ENCODE data around the gene ARAP3.
"Not testable (repeated sequence)": the region's sequence is repeated elsewhere in the genome, so short reads cannot be mapped to it uniquely, and the experiment has no call there.

Gene ARAP3

GRCh38 chr5:141681695-141682641, at the start of gene ARAP3:
TSS of gene ARAP3 (minus strand) at chr5:141682230. CDS start at chr5:141680486, 1,744 bp downstream.
- DNase-seq: peak in 1 of 2 experiments; percentile 25

- DNase-seq: no peak
Observed at GRCh38 chr5:141729387-141730006, 47.5 kb upstream of the ARAP3 start.

- DNase-seq: no peak
Observed at GRCh38 chr5:141725891-141726290, 43.9 kb upstream of the ARAP3 start.

GRCh38 chr5:141725174-141725573, 43.1 kb upstream of the ARAP3 start:
- not testable (repeated sequence) for DNase-seq

- DNase-seq: no peak
Observed at GRCh38 chr5:141722266-141722665, 40.2 kb upstream of the ARAP3 start.

- DNase-seq: no peak
Observed at GRCh38 chr5:141717043-141717442, 35.0 kb upstream of the ARAP3 start.

GRCh38 chr5:141716468-141716867, 34.4 kb upstream of the ARAP3 start:
- DNase-seq: no peak

- DNase-seq: no peak
Observed at GRCh38 chr5:141716009-141716408, 34.0 kb upstream of the ARAP3 start.

GRCh38 chr5:141715346-141715905, 33.4 kb upstream of the ARAP3 start:
- no peak for DNase-seq

GRCh38 chr5:141714542-141715310, 32.7 kb upstream of the ARAP3 start:
- DNase-seq: no peak

GRCh38 chr5:141713616-141714309, 31.7 kb upstream of the ARAP3 start:
- no peak for DNase-seq

- DNase-seq: no peak
Observed at GRCh38 chr5:141711687-141712086, 29.7 kb upstream of the ARAP3 start.

GRCh38 chr5:141709699-141710267, 27.8 kb upstream of the ARAP3 start:
- no peak for DNase-seq

GRCh38 chr5:141708016-141708415, 26.0 kb upstream of the ARAP3 start:
- no peak for DNase-seq

GRCh38 chr5:141707510-141707909, 25.5 kb upstream of the ARAP3 start:
- no peak for DNase-seq

- DNase-seq: no peak
Observed at GRCh38 chr5:141706121-141706520, 24.1 kb upstream of the ARAP3 start.

- no peak for DNase-seq
Observed at GRCh38 chr5:141705469-141705868, 23.4 kb upstream of the ARAP3 start.

- no peak for DNase-seq
Observed at GRCh38 chr5:141704782-141705297, 22.8 kb upstream of the ARAP3 start.

GRCh38 chr5:141703133-141703561, 21.1 kb upstream of the ARAP3 start:
- no peak for DNase-seq

GRCh38 chr5:141701360-141702119, 19.5 kb upstream of the ARAP3 start:
- no peak for DNase-seq

GRCh38 chr5:141697586-141697985, 15.6 kb upstream of the ARAP3 start:
- no peak for DNase-seq

Measured in activated CD4-positive, alpha-beta T cell treated with anti-CD3 and anti-CD28 coated beads, Interleukin-2, amount 50 U/mL, for 4 hours (primary cell).